Measurements from ENCODE around the gene ISG15.

ISG15 gene

GRCh38 chr1:1061682-1062345 is 48.5 kb downstream of the ISG15 start:
- no peak for DNase-seq (ENCODE audit: low spot score)

GRCh38 chr1:1062348-1063163 is 49.3 kb downstream of the ISG15 start:
- DNase-seq (ENCODE audit: low spot score) = no peak

GRCh38 chr1:1063261-1063944 is 50.1 kb downstream of the ISG15 start:
- no peak for DNase-seq (ENCODE audit: low spot score)
